ENCODE data around the gene CTNNBL1. TPM values are rescaled to one million over a fixed set of nuclear protein-coding genes. Genes with fewer than 3 reads are reported as not detected.

Gene CTNNBL1
- total and polyA plus RNA-seq, 2 experiments from 2014 or later = 36.3 to 68.7 TPM

- H4K20me1 ChIP-seq (replicated peaks; ENCODE audit: insufficient read depth) = peaks cover 9% of the 10 kb centered on the region; the same call in 1 of the 2 replicates
- no peak overlapping the region for H3K4me2 ChIP-seq
- no peak overlapping the region for H2AFZ ChIP-seq
- H3K27ac ChIP-seq (ENCODE audit: low read depth) = no peak overlapping the region
- ATAC-seq = no peak
- H3K9me2 ChIP-seq (ENCODE audit: insufficient read depth) = no peaks in the 10 kb centered on the region
- H3K27me3 Mint-ChIP-seq (ENCODE audit: insufficient read depth, low read depth, poor library complexity) = no peaks in the 10 kb centered on the region
- no peaks in the 10 kb centered on the region; the same call in 2 of the 3 replicates for H3K36me3 Mint-ChIP-seq (ENCODE audit: low read depth)
- no peak for DNase-seq (ENCODE audit: low spot score)
- no peaks in the 10 kb centered on the region for H3K9me3 Mint-ChIP-seq
- no peaks in the 10 kb centered on the region for H3K27me3 ChIP-seq (ENCODE audit: insufficient read depth)
- H3K36me3 ChIP-seq (ENCODE audit: insufficient read depth) = 0 out of 2 replicates have a peak, but pooled peaks cover 4% of the 10 kb centered on the region
- H3F3A ChIP-seq (replicated peaks; ENCODE audit: low read depth) = peaks cover 1% of the 10 kb centered on the region; the same call in 1 of the 2 replicates
- H3K79me2 ChIP-seq (replicated peaks; ENCODE audit: insufficient read depth) = no peaks in the 10 kb centered on the region
- H3K4me3 ChIP-seq = no peak overlapping the region
- H3K27ac Mint-ChIP-seq = no peak overlapping the region
- no peak for TF ChIP-seq CTCF (conservative IDR thresholded peaks at IDR 0.05; ENCODE audit: low read depth in 2 of 2)
- TF ChIP-seq ZNF114 (CRISPR knock-in tag; IDR thresholded peaks at IDR 0.05) = no peak
- TF ChIP-seq, protein P1, sequence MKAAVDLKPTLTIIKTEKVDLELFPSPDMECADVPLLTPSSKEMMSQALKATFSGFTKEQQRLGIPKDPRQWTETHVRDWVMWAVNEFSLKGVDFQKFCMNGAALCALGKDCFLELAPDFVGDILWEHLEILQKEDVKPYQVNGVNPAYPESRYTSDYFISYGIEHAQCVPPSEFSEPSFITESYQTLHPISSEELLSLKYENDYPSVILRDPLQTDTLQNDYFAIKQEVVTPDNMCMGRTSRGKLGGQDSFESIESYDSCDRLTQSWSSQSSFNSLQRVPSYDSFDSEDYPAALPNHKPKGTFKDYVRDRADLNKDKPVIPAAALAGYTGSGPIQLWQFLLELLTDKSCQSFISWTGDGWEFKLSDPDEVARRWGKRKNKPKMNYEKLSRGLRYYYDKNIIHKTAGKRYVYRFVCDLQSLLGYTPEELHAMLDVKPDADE (IDR thresholded peaks at IDR 0.05) = no peak
- TF ChIP-seq ZNF331 (CRISPR knock-in tag; IDR thresholded peaks at IDR 0.05; ENCODE audit: low read depth) = no peak
- TF ChIP-seq, protein P2, sequence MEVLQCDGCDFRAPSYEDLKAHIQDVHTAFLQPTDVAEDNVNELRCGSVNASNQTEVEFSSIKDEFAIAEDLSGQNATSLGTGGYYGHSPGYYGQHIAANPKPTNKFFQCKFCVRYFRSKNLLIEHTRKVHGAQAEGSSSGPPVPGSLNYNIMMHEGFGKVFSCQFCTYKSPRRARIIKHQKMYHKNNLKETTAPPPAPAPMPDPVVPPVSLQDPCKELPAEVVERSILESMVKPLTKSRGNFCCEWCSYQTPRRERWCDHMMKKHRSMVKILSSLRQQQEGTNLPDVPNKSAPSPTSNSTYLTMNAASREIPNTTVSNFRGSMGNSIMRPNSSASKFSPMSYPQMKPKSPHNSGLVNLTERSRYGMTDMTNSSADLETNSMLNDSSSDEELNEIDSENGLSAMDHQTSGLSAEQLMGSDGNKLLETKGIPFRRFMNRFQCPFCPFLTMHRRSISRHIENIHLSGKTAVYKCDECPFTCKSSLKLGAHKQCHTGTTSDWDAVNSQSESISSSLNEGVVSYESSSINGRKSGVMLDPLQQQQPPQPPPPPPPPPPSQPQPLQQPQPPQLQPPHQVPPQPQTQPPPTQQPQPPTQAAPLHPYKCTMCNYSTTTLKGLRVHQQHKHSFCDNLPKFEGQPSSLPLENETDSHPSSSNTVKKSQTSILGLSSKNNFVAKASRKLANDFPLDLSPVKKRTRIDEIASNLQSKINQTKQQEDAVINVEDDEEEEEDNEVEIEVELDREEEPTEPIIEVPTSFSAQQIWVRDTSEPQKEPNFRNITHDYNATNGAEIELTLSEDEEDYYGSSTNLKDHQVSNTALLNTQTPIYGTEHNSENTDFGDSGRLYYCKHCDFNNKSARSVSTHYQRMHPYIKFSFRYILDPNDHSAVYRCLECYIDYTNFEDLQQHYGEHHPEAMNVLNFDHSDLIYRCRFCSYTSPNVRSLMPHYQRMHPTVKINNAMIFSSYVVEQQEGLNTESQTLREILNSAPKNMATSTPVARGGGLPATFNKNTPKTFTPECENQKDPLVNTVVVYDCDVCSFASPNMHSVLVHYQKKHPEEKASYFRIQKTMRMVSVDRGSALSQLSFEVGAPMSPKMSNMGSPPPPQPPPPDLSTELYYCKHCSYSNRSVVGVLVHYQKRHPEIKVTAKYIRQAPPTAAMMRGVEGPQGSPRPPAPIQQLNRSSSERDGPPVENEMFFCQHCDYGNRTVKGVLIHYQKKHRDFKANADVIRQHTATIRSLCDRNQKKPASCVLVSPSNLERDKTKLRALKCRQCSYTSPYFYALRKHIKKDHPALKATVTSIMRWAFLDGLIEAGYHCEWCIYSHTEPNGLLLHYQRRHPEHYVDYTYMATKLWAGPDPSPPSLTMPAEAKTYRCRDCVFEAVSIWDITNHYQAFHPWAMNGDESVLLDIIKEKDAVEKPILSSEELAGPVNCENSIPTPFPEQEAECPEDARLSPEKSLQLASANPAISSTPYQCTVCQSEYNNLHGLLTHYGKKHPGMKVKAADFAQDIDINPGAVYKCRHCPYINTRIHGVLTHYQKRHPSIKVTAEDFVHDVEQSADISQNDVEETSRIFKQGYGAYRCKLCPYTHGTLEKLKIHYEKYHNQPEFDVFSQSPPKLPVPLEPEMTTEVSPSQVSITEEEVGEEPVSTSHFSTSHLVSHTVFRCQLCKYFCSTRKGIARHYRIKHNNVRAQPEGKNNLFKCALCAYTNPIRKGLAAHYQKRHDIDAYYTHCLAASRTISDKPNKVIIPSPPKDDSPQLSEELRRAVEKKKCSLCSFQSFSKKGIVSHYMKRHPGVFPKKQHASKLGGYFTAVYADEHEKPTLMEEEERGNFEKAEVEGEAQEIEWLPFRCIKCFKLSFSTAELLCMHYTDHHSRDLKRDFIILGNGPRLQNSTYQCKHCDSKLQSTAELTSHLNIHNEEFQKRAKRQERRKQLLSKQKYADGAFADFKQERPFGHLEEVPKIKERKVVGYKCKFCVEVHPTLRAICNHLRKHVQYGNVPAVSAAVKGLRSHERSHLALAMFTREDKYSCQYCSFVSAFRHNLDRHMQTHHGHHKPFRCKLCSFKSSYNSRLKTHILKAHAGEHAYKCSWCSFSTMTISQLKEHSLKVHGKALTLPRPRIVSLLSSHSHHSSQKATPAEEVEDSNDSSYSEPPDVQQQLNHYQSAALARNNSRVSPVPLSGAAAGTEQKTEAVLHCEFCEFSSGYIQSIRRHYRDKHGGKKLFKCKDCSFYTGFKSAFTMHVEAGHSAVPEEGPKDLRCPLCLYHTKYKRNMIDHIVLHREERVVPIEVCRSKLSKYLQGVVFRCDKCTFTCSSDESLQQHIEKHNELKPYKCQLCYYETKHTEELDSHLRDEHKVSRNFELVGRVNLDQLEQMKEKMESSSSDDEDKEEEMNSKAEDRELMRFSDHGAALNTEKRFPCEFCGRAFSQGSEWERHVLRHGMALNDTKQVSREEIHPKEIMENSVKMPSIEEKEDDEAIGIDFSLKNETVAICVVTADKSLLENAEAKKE (CRISPR knock-in tag; IDR thresholded peaks at IDR 0.05) = no peak
- TF ChIP-seq STAT1 (IDR thresholded peaks at IDR 0.05; ENCODE audit: unreplicated experiment) = no peak
- no peak for TF ChIP-seq EZH2 (IDR thresholded peaks at IDR 0.05; ENCODE audit: low read depth, unreplicated experiment)
- no peak for TF ChIP-seq POLR2AphosphoS5 (IDR thresholded peaks at IDR 0.05; ENCODE audit: low read depth)
- TF ChIP-seq JUNB (IDR thresholded peaks at IDR 0.05; ENCODE audit: unreplicated experiment) = no peak
- no peak for TF ChIP-seq EZH2phosphoT487 (IDR thresholded peaks at IDR 0.05; ENCODE audit: unreplicated experiment)
- TF ChIP-seq NANOG (IDR thresholded peaks at IDR 0.05; ENCODE audit: borderline replicate concordance) = no peak
- TF ChIP-seq, protein P3, sequence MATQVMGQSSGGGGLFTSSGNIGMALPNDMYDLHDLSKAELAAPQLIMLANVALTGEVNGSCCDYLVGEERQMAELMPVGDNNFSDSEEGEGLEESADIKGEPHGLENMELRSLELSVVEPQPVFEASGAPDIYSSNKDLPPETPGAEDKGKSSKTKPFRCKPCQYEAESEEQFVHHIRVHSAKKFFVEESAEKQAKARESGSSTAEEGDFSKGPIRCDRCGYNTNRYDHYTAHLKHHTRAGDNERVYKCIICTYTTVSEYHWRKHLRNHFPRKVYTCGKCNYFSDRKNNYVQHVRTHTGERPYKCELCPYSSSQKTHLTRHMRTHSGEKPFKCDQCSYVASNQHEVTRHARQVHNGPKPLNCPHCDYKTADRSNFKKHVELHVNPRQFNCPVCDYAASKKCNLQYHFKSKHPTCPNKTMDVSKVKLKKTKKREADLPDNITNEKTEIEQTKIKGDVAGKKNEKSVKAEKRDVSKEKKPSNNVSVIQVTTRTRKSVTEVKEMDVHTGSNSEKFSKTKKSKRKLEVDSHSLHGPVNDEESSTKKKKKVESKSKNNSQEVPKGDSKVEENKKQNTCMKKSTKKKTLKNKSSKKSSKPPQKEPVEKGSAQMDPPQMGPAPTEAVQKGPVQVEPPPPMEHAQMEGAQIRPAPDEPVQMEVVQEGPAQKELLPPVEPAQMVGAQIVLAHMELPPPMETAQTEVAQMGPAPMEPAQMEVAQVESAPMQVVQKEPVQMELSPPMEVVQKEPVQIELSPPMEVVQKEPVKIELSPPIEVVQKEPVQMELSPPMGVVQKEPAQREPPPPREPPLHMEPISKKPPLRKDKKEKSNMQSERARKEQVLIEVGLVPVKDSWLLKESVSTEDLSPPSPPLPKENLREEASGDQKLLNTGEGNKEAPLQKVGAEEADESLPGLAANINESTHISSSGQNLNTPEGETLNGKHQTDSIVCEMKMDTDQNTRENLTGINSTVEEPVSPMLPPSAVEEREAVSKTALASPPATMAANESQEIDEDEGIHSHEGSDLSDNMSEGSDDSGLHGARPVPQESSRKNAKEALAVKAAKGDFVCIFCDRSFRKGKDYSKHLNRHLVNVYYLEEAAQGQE (IDR thresholded peaks at IDR 0.05; ENCODE audit: unreplicated experiment) = no peak
- no peak for TF ChIP-seq CREB1 (CRISPR knock-in tag; IDR thresholded peaks at IDR 0.05; ENCODE audit: low read depth)
- H3K4me1 ChIP-seq (ENCODE audit: insufficient read depth) = no peaks in the 10 kb centered on the region
- H3K4me1 Mint-ChIP-seq = no peaks in the 10 kb centered on the region; the same call in 1 of the 3 replicates
- H3K4me3 Mint-ChIP-seq = no peak overlapping the region
These were observed 69.1 kb downstream of the CTNNBL1 start for GRCh38 chr20:37762716-37763485.

Measured in GM23338 (cell line).